Breast epithelium (tissue), 4 donors: ENCODE data around the gene APBA3. TPM values are rescaled to one million over a fixed set of nuclear protein-coding genes. Genes with fewer than 3 reads are reported as not detected.

Experiments
- DNase-seq, 2 donors: peaks; one replicate each; pipeline ENCODE4 v3.0.0-alpha.2; 2019; ENCODE audit warnings: low spot score in 2 of 2
- H3K27ac ChIP-seq, 2 donors: fragments of 200-600 bp; sonication (generic) in 1 of 2; one replicate each; pipeline ENCODE4 v1.5.1; 2016 to 2019; ENCODE audit warnings: mild to moderate bottlenecking in 1 of 2
- H3K27me3 ChIP-seq, 2 donors: fragments of 200-600 bp; sonication (generic) in 1 of 2; one replicate each; pipeline versions ENCODE4 v1.5.1 to v1.6.0; 2017 to 2019; ENCODE audit warnings: control low read depth in 1 of 2, mild to moderate bottlenecking in 1 of 2
- H3K36me3 ChIP-seq: fragments of 200-600 bp; one replicate; pipeline ENCODE4 v1.5.1; 2019
- H3K4me1 ChIP-seq, 2 donors: fragments of 200-600 bp; sonication (generic); one replicate each; pipeline ENCODE4 v1.5.1; 2016 to 2019; ENCODE audit warnings: control low read depth in 1 of 2
- H3K4me3 ChIP-seq, 3 donors: fragments of 200-600 bp; sonication (generic); 1 replicate in 2 of 3; 2 replicates in 1 of 3; pipeline ENCODE4 v1.5.1; 2016 to 2019; ENCODE audit warnings: mild to moderate bottlenecking in 3 of 3, moderate library complexity in 2 of 3
- H3K9me3 ChIP-seq, 2 donors: fragments of 200-600 bp; sonication (generic) in 1 of 2; one replicate each; pipeline ENCODE4 v1.5.1; 2016 to 2019; ENCODE audit warnings: control low read depth in 1 of 2
- CTCF ChIP-seq, 3 donors: fragments of 450-650 bp; IDR thresholded peaks; one replicate each; pipeline ENCODE4 v1.5.1; 2016 to 2017; ENCODE audit warnings: antibody characterized with exemption in 3 of 3, mild to moderate bottlenecking in 3 of 3, moderate library complexity in 3 of 3
- POLR2A ChIP-seq: fragments of 450-650 bp; IDR thresholded peaks from one replicate; pipeline ENCODE4 v1.6.1; 2016; ENCODE audit warnings: antibody characterized with exemption, mild to moderate bottlenecking, moderate library complexity
- POLR2AphosphoS5 ChIP-seq, 3 donors: sonication (generic); formaldehyde crosslinking; IDR thresholded peaks; one replicate each; pipeline ENCODE4 v1.6.1; 2017; ENCODE audit warnings: antibody characterized with exemption in 3 of 3
- intact Hi-C: fragments of 100-400 bp; cut with DNase I; formaldehyde crosslinking; loops from one replicate; pipeline ENCODE4 v1.15.1; 2023; ENCODE audit warnings: low total_unique reads
- total RNA-seq, 3 donors: library from RNA; depleted of rRNA; stranded (reverse); fragments of >200 nt; gene quantifications; one replicate each; pipeline ENCODE4 v1.1.0, GENCODE V29; 2016

Gene APBA3
- total RNA-seq, 3 donors from 2014 or later, result 24.0 to 24.9 (median 24.6) TPM

- no peak for DNase-seq
- Histone ChIP-seq H3K36me3 (no peaks in the 10 kb centered on the region), H3K4me1 (no peaks in the 10 kb centered on the region), H3K27ac (no peak overlapping the region), H3K27me3 (no peaks in the 10 kb centered on the region), H3K4me3 (no peak overlapping the region), H3K9me3 (peaks cover 0 to 7% of the 10 kb centered on the region in 2 donors)
- intact Hi-C loops, result no loop called here
- TF ChIP-seq POLR2A (no peak), POLR2AphosphoS5 (IDR thresholded peaks at IDR 0.05) (no peak), CTCF (IDR thresholded peaks at IDR 0.05) (no peak)
Measured at GRCh38 chr19:3793799-3794198, 32.3 kb upstream of the APBA3 start.

GRCh38 chr19:3792114-3792513 lies 30.6 kb upstream of the APBA3 start:
- intact Hi-C loops, result no loop called here
- H3K27me3 ChIP-seq, result no peaks in the 10 kb centered on the region
- peaks cover 0 to 7% of the 10 kb centered on the region in 2 donors for H3K9me3 ChIP-seq
- H3K36me3 ChIP-seq, result no peaks in the 10 kb centered on the region
- DNase-seq, result no peak
- H3K27ac ChIP-seq, result no peak overlapping the region
- no peaks in the 10 kb centered on the region for H3K4me1 ChIP-seq
- H3K4me3 ChIP-seq, result no peak overlapping the region
- no peak for TF ChIP-seq CTCF (IDR thresholded peaks at IDR 0.05)
- TF ChIP-seq POLR2A, result no peak
- no peak for TF ChIP-seq POLR2AphosphoS5 (IDR thresholded peaks at IDR 0.05)

GRCh38 chr19:3790941-3791340 lies 29.4 kb upstream of the APBA3 start:
- no peak overlapping the region for H3K4me3 ChIP-seq
- no peaks in the 10 kb centered on the region for H3K9me3 ChIP-seq
- no peaks in the 10 kb centered on the region for H3K36me3 ChIP-seq
- no peaks in the 10 kb centered on the region for H3K4me1 ChIP-seq
- no peak for DNase-seq
- TF ChIP-seq POLR2AphosphoS5 (IDR thresholded peaks at IDR 0.05), result no peak
- TF ChIP-seq CTCF (IDR thresholded peaks at IDR 0.05), result no peak
- TF ChIP-seq POLR2A, result no peak
- intact Hi-C loops, result no loop called here
- H3K27ac ChIP-seq, result no peak overlapping the region
- peaks cover 0 to 9% of the 10 kb centered on the region in 2 donors for H3K27me3 ChIP-seq

GRCh38 chr19:3790209-3790734 lies 28.8 kb upstream of the APBA3 start:
- DNase-seq, result no peak
- TF ChIP-seq CTCF (IDR thresholded peaks at IDR 0.05), result no peak
- no peak for TF ChIP-seq POLR2AphosphoS5 (IDR thresholded peaks at IDR 0.05)
- no peak for TF ChIP-seq POLR2A
- Histone ChIP-seq H3K27me3 (peaks cover 0 to 15% of the 10 kb centered on the region in 2 donors), H3K4me1 (no peaks in the 10 kb centered on the region), H3K36me3 (no peaks in the 10 kb centered on the region), H3K4me3 (no peak overlapping the region), H3K9me3 (no peaks in the 10 kb centered on the region), H3K27ac (no peak overlapping the region)
- intact Hi-C loops, result no loop called here

- H3K27ac ChIP-seq, result no peak overlapping the region
- H3K4me3 ChIP-seq, result no peak overlapping the region
- no peak for DNase-seq
- H3K27me3 ChIP-seq, result peaks cover 0 to 26% of the 10 kb centered on the region in 2 donors
- no peak for TF ChIP-seq POLR2AphosphoS5 (IDR thresholded peaks at IDR 0.05)
- TF ChIP-seq CTCF (IDR thresholded peaks at IDR 0.05), result no peak
- no peak for TF ChIP-seq POLR2A
- H3K36me3 ChIP-seq, result no peaks in the 10 kb centered on the region
- H3K9me3 ChIP-seq, result no peaks in the 10 kb centered on the region
- H3K4me1 ChIP-seq, result no peaks in the 10 kb centered on the region
- intact Hi-C loops, result no loop called here
Measured at GRCh38 chr19:3788996-3789778, 27.7 kb upstream of the APBA3 start.
